C4-2B (cell line): ENCODE data around the gene FUT2.

Experiments used
- ZFX ChIP-seq: fragments of 450-650 bp; IDR thresholded peaks from 2 replicates; pipeline ENCODE4 v1.6.1; 2017
- TF ChIP-seq, protein P1 (sequence below): fragments of 450-650 bp; conservative IDR thresholded peaks from 2 replicates; pipeline ENCODE4 v1.5.1; 2017; ENCODE audit warnings: mild to moderate bottlenecking

DNA sequence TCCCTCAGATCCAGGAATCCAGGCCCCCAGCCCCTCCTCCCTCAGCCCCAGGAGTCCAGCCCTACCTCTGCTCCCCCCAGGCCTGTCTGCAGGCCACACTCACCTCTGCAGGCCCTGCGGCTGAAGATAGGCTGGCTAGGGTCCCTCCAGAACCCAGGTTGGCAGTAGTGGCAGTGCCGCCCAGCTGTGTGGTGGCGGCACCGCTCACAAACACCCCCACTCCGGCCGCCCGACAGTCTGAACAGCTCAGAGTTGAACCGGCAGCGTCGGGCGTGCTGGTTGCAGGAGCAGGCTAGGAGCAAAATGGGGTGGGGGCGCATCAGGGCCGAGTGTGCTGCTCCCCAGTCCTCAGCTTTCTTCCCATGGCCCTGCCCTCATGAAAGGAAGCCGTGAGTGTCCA lies 31.3 kb upstream of the FUT2 start:
- TF ChIP-seq, protein P1, sequence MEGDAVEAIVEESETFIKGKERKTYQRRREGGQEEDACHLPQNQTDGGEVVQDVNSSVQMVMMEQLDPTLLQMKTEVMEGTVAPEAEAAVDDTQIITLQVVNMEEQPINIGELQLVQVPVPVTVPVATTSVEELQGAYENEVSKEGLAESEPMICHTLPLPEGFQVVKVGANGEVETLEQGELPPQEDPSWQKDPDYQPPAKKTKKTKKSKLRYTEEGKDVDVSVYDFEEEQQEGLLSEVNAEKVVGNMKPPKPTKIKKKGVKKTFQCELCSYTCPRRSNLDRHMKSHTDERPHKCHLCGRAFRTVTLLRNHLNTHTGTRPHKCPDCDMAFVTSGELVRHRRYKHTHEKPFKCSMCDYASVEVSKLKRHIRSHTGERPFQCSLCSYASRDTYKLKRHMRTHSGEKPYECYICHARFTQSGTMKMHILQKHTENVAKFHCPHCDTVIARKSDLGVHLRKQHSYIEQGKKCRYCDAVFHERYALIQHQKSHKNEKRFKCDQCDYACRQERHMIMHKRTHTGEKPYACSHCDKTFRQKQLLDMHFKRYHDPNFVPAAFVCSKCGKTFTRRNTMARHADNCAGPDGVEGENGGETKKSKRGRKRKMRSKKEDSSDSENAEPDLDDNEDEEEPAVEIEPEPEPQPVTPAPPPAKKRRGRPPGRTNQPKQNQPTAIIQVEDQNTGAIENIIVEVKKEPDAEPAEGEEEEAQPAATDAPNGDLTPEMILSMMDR: no peak
- no peak for TF ChIP-seq ZFX
